Gastrocnemius medialis (tissue), 4 donors: Measurements from ENCODE around the gene DCST1. TPM values are rescaled to one million over a fixed set of nuclear protein-coding genes. Genes with fewer than 3 reads are reported as not detected.

Experiments
- ATAC-seq, 2 donors: fragments of 150-250 bp; one replicate each; pipeline ENCODE4 v1.9.1; 2016
- DNase-seq, 2 donors: peaks; one replicate each; pipeline ENCODE4 v3.0.0-alpha.2; 2019
- H3K27ac ChIP-seq, 4 donors: fragments of 200-600 bp; sonication (generic); 1 replicate in 1 of 4; 2 replicates in 3 of 4; pipeline ENCODE4 v1.5.1; 2016 to 2018; ENCODE audit warnings: mild to moderate bottlenecking in 2 of 4, moderate library complexity in 1 of 4
- H3K27me3 ChIP-seq, 3 donors: fragments of 200-600 bp; sonication (generic) in 2 of 3; 1 replicate in 1 of 3; 2 replicates in 2 of 3; pipeline versions ENCODE4 v1.5.1 to v1.6.0; 2016 to 2019; ENCODE audit warnings: mild to moderate bottlenecking in 1 of 3, moderate library complexity in 1 of 3
- H3K36me3 ChIP-seq, 2 donors: fragments of 200-600 bp; sonication (generic) in 1 of 2; one replicate each; pipeline ENCODE4 v1.5.1; 2017 to 2018
- H3K4me1 ChIP-seq, 2 donors: fragments of 200-600 bp; sonication (generic) in 1 of 2; one replicate each; pipeline ENCODE4 v1.5.1; 2016 to 2017; ENCODE audit warnings: mild to moderate bottlenecking in 2 of 2
- H3K4me3 ChIP-seq, 4 donors: fragments of 200-600 bp; sonication (generic) in 3 of 4; 1 replicate in 1 of 4; 2 replicates in 3 of 4; pipeline ENCODE4 v1.5.1; 2016 to 2019; ENCODE audit warnings: mild to moderate bottlenecking in 2 of 4
- H3K9me3 ChIP-seq, 3 donors: fragments of 200-600 bp; sonication (generic) in 2 of 3; 1 replicate in 1 of 3; 2 replicates in 2 of 3; pipeline ENCODE4 v1.5.1; 2016 to 2019
- CTCF ChIP-seq, 5 experiments: fragments of 450-650 bp in 3 of 5; fragments of 200-600 bp in 2 of 5; sonication (generic) in 2 of 5; IDR thresholded peaks in 4 of 5; conservative IDR thresholded peaks in 1 of 5; 1 replicate in 4 of 5; 2 replicates in 1 of 5; pipeline ENCODE4 v1.5.1; 2016 to 2019; ENCODE audit warnings: antibody characterized with exemption in 5 of 5, mild to moderate bottlenecking in 3 of 5, moderate library complexity in 3 of 5
- POLR2A ChIP-seq, 2 donors: fragments of 450-650 bp; IDR thresholded peaks; one replicate each; pipeline ENCODE4 v1.6.1; 2017; ENCODE audit warnings: antibody characterized with exemption in 2 of 2, mild to moderate bottlenecking in 2 of 2, moderate library complexity in 2 of 2
- in situ Hi-C, 4 donors: fragments of 200-750 bp; cut with MboI; loops; one replicate each; pipeline versions ENCODE4 v1.15.0 to v1.8.0; 2017; ENCODE audit warnings: low sequenced_read_pairs in 4 of 4
- intact Hi-C: fragments of 100-400 bp; cut with DNase I; formaldehyde crosslinking; loops from one replicate; pipeline ENCODE4 v1.15.1; 2023; ENCODE audit warnings: low total_unique reads
- total RNA-seq, 4 donors: library from RNA; depleted of rRNA; stranded (reverse); fragments of >200 nt; gene quantifications; one replicate each; pipeline versions ENCODE4 v1.1.0 to v1.2.3, GENCODE V29; 2016

DCST1 gene
- total RNA-seq, 4 donors from 2014 or later: 0.13 to 0.35 TPM; not detected in 2

DNA sequence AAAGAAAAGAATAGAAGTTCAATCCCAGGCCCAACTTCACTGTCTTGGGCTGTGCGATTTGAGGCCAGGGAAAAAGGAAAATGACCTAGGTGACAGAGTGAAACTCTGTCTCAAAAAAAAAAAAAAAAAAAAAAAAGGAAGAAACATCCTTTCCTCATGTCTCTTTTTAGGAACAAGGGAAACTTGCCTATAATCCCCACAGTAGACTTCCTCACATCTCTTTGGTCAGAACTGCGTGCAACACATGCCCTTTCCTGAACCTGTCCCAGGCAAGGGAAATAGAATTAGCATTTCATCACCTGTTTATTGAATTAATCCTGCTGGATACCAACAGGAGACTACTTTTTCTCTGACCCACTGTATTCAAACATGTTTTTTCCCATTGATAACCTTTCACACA, 2.3 kb downstream of the DCST1 start:
- Histone ChIP-seq H3K36me3 (no peaks in the 10 kb centered on the region), H3K27ac (no peak overlapping the region), H3K4me3 (no peak overlapping the region), H3K9me3 (no peaks in the 10 kb centered on the region), H3K27me3 (no peaks in the 10 kb centered on the region), H3K4me1 (peaks cover 0 to 10% of the 10 kb centered on the region in 2 donors)
- DNase-seq (no peak), ATAC-seq (no peak)
- TF ChIP-seq POLR2A (IDR thresholded peaks at IDR 0.05): no peak
- intact Hi-C loops: no loop called here
- in situ Hi-C loops: no loop called here

DNA sequence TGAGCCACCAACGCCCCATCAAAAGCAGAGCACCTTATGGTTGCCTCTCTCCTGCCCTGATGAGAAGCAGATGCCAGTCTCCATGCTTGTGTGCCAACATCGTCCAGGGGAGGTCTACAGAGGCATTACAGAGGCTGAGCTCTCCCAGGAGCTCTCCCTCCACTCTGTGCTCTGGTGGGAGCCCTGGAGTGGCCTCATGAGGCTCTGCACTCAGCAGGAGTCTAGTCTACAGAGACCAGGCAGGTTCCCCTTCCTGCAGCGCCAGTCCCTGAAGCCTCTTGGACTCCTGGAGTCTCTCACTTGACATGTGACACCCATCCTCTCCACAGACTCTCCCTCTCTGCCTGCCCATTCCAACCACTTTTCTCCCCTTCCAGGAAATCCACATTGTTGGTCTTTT, 3.4 kb downstream of the DCST1 start:
- Histone ChIP-seq H3K27me3 (no peaks in the 10 kb centered on the region), H3K9me3 (no peaks in the 10 kb centered on the region), H3K4me3 (no peak overlapping the region), H3K27ac (no peak overlapping the region), H3K4me1 (peaks cover 0 to 10% of the 10 kb centered on the region in 2 donors), H3K36me3 (no peaks in the 10 kb centered on the region)
- DNase-seq (no peak), ATAC-seq (no peak)
- intact Hi-C loops (no loop called here), in situ Hi-C loops (no loop called here)
- TF ChIP-seq CTCF (IDR thresholded peaks at IDR 0.05 in 4 of 5, conservative IDR thresholded peaks at IDR 0.05 in 1 of 5) (no peak), POLR2A (IDR thresholded peaks at IDR 0.05) (no peak)

- H3K9me3 ChIP-seq: no peaks in the 10 kb centered on the region
- no peaks in the 10 kb centered on the region for H3K36me3 ChIP-seq
- ATAC-seq (no peak), DNase-seq (no peak)
- in situ Hi-C loops: no loop called here
- TF ChIP-seq POLR2A (IDR thresholded peaks at IDR 0.05) (no peak), CTCF (IDR thresholded peaks at IDR 0.05 in 4 of 5, conservative IDR thresholded peaks at IDR 0.05 in 1 of 5) (no peak)
- H3K4me1 ChIP-seq: peaks cover 0 to 10% of the 10 kb centered on the region in 2 donors
- H3K4me3 ChIP-seq: no peak overlapping the region
- H3K27me3 ChIP-seq: no peaks in the 10 kb centered on the region
- intact Hi-C loops: no loop called here
- peak overlapping the region in 1 of 4 donors; percentile 81 for H3K27ac ChIP-seq
Measured at GRCh38 chr1:155037851-155038441, 4.3 kb downstream of the DCST1 start.

DNA sequence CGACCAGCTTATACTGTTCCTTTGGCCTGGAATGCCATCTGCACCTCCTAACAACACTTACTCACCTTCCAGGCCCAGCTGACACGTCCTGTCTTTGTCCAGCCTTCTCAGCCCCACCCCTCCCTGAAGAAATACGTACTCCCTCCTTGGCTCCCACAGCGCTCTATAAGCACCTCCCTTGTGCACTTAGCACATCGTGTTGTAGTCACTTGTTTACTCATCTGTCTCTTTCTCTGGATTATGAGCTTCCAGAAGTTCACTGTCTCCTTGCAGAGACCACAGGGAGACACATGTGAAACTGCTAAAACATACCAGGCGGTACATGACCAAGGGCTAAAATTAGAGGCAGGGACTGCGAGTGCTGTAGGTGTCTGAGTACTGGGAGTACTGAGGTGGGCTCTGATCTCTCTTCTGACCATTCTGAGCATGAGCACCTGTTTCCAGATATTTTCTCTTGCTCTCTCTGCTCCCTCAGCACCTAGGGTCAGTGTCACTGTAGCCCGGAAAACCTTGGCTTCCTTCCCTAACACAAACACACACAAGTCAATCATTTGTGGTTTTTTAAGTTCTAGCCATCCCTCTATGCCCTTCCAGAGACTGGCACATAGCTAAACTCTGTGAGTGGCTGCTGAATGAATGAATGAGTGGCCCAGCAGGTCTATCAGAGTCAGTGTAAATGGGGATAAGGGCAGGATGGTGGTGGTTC, 5.1 kb downstream of the DCST1 start:
- TF ChIP-seq CTCF (IDR thresholded peaks at IDR 0.05 in 4 of 5, conservative IDR thresholded peaks at IDR 0.05 in 1 of 5): no peak
- no peak for TF ChIP-seq POLR2A (IDR thresholded peaks at IDR 0.05)
- peak; percentile 63 to 92 for ATAC-seq
- peaks cover 0 to 10% of the 10 kb centered on the region in 2 donors for H3K4me1 ChIP-seq
- DNase-seq: peak in 1 of 2 donors; percentile 45
- intact Hi-C loops: no loop called here
- H3K9me3 ChIP-seq: no peaks in the 10 kb centered on the region
- H3K27ac ChIP-seq: peak overlapping the region; percentile 22 to 81 (median 48)
- H3K27me3 ChIP-seq: no peaks in the 10 kb centered on the region
- no peak overlapping the region for H3K4me3 ChIP-seq
- H3K36me3 ChIP-seq: no peaks in the 10 kb centered on the region
- in situ Hi-C loops: no loop called here

DNA sequence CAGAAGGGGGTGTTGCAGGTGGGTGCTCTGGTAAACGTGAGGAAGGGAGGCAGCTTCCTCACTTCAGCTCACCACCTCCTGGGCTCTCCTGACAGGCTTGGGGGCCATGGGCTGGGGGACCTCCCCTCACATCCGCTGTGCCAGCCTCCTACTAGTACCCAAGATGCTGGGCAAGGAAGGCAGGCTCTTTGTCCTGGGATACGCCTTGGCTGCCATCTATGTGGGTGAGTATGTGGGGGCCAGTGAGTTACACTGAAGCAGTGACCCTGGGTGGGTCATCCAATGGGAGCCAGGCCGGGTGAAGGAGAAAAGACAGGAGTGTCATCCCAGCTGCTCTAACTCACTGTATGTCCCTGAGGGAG, 5.7 kb downstream of the DCST1 start:
- TF ChIP-seq POLR2A (IDR thresholded peaks at IDR 0.05): no peak
- in situ Hi-C loops: no loop called here
- Histone ChIP-seq H3K4me3 (no peak overlapping the region), H3K9me3 (no peaks in the 10 kb centered on the region), H3K27ac (peak overlapping the region; percentile 22 to 81 (median 48)), H3K27me3 (no peaks in the 10 kb centered on the region), H3K36me3 (no peaks in the 10 kb centered on the region), H3K4me1 (peaks cover 0 to 10% of the 10 kb centered on the region in 2 donors)
- ATAC-seq (no peak), DNase-seq (no peak)
- intact Hi-C loops: no loop called here
